Pulmonary artery endothelial cell (primary cell): ENCODE measurements around the gene LCTL. TPM values are rescaled to one million over a fixed set of nuclear protein-coding genes. Genes with fewer than 3 reads are reported as not detected.
"Not testable (repeated sequence)": the region's sequence is repeated elsewhere in the genome, so short reads cannot be mapped to it uniquely, and the experiment has no call there.

Experiments
- DNase-seq: peaks from one replicate; pipeline ENCODE4 v3.0.0-alpha.2; 2011; ENCODE audit warnings: low read depth, low spot score
- total RNA-seq: library from RNA; depleted of rRNA; stranded (reverse); fragments of >200 nt; gene quantifications from 2 replicates; pipeline ENCODE4 v1.2.3, GENCODE V29; 2014

Gene LCTL
- total RNA-seq, 1 donor from 2014 or later: not detected

DNA sequence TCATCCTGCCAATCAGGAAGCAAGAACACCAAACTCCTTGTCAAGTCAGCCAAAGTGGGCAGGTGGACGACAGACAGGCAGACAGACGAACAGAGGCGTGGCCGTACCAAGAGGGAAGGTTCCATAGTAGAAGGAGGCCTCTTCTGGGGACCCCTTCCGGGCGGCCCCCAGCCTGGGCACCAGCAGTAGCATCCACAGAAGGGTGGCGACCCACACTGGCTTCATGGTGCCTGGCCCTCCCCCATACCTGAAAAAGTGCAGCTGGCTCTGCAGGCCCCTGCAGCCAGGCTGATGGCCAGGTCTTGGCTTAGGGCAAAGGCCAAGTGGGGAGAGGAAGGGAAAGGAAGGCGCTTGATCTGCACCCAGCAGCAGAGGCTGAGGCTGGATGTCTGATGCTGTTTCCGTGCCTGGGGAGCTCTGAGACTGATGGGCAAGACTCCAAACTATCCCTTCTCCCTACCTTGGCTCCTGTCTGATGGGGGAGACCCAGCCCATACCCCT is 607 bp downstream of the LCTL start:
- DNase-seq: no peak

DNA sequence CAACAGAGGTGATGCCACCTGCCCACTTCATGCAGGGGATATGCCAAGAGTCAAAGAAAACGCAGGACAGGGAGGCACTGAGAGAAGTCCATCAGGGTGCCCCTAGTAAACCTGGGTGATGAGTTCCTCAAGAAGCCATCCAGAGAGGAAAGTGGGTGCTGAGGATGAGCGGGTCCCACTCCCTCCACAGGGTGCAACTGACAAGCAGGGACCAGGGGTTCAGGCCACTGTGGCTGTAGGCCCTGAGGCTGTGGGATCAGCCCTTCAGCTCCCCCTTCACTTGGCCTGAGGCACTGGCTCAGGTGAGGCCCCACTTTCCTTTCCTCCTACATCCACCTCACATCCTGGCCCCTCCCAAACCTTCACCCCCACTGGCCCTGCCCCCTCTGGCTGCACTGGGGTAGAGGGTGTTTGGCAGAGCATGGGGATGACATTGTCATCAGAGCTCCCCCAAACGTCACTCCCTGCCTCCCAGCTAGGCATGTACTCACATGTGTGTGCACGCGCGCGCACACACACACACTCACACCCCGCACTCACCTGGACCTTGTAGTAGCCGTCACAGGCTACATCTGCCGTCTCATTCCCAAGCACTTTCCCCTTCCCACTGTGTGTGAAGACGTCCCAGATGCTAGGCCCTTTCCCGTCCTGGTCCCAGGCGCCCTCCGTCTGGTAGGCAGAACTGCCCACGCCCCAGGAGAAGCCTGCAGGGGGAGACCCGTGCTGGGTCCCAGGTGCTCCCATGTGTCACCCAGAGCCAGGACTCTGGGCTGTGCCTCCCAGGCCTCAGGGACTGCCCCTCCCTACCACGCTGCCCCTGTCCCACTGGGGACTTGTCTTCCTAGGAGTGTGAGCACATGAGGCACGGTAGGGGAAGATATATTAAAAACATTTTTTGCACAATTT is 1.4 kb downstream of the LCTL start:
- DNase-seq: no peak

DNA sequence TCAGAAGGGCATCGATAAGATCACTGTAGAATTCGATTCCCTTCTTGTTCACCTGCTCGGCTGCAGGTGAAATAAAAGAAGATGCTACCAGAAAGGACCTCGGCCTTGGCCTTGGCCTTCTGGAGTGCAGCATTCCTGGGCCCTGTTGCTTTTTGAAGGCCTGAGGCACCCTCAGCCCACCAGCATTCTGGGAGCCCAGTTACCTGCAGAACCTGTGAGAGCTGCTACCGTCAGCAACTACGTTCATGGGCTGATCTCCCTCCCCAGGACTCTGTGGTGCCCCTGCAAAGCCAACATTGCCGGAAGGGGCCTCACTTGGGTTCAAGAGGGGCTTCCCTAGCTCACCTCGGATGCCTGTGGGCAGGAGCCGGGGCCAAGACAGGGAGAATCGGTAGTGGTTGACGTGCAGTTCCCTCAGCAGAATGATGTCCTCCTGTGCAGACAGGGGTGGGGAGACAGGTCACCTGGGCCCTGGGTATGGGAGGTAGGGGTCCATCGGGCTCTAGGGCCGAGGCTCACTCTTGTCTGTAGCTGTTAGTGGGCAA is 2.2 kb downstream of the LCTL start:
- no peak for DNase-seq

DNA sequence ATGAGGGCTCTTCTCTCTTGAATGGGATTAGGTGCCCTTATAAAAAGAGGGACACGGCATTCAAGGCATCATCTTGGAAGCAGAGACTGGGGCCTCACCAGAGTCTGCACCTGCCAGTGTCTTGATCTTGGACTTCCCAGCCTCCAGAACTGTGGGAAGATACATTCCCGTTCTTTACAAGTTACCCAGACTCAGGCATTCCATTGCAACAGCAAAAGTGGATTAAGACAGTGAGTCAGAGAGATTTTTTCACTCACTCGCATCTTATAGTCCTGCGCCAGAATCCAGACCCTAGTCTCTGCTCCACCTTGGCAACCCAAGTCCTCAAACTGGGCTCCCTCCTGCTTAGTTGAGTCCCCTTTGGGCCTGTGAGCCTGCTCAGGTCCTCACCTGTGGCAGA is 2.7 kb downstream of the LCTL start:
- DNase-seq: no peak

DNA sequence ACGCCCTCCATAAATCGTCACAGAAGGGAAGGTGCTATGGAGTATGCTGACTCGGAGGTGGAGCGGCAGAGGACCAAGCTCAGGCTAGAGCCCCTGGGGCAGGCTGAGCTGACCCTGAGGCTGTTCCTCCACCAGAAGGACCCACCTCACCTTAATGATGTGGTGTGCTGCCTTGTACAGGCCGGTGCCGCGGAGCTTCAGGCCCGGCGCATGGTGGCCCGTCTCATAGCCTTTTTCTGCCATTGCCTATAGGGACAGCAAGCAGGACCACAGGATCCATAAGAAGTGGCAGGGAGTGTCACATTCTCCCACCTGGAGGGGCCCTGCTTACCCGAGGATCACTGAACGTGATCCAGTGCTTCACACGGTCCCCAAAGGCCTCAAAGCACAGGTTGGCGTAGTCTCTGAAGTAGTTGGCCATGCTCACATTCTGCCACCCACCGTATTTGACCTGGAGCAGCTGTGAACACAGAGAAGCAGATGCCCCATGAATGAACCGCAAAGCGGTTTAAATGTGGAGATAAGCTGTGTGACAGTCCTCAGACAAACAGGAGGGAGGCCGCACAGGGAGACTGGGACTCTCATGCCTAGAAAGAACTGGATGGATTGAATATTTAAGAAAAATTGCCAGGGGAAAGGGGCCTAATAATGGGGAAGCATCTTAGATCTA is 4.8 kb downstream of the LCTL start:
- DNase-seq: no peak

DNA sequence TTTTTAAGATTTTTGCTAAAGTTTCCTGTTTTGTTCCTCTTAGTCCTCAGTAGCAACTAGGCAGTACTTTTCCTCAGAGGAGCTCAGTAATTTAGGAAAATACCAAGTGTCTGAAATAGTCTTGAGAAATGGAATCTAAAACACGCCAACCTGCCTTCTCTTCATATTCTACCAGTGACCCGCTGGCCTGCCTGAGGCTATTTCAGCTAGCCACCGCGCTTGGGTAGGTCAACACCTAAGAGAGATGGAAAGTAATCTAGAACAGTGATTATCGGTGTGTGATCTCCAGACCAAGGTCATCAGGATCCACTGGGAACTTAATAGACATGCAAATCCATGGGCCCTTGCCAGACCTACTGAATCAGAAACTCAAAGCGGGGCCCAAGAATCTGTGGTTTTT is 7.5 kb downstream of the LCTL start:
- DNase-seq: no peak

DNA sequence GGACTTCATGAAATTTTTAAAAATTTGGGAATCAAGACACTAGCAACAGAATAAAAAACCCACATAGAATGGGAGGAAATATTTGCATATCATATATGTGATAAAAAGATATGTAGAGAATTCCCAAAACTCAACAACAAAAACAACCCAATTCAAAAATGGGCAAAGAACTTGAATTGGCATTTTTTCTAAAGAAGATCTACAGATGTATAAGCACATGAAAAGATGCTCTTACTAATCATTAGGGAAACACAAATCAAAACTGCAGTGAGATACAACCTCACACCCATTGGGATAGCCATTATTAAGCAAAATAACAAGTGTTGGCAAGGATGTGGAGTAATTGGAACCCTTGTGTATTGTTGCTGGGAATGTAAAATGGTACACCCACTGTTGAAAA is 10.1 kb downstream of the LCTL start:
- no peak for DNase-seq

DNA sequence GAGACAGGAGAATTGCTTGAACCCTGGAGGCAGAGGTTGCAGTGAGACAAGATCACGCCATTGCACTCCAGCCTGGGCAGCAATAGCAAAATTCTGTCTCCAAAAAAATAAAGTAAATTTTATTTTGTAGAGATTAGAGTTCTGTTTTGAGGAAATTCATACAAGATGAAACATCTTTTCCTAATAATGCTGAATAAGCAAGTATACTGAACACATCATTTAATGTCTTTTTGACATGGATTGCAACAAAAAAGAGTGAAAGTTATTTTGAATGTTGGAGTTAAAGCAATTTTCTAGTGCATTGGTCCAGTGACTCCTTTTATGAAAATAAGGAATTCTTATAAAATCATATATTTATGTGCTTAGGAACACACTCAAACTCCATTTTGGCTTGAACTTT is 20.5 kb downstream of the LCTL start:
- DNase-seq: no peak

DNA sequence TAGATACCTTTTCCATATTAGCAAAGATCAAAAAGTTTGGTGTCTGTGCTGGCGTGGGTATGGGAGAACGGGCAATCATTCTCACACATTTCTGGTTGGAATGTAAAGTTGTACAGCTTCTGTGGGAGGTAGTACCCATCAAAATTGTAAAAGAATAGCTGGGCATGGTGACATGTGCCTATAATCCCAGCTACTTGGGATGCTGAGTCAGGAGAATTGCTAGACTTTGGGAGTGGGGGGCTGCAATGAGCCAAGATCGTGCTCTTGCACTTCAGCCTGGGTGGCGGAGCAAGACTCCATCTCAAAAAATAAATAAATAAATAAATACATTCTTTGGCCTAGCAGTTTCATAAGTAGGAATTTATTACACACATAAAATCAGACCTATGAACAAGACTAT is 22.9 kb downstream of the LCTL start:
- no peak for DNase-seq

DNA sequence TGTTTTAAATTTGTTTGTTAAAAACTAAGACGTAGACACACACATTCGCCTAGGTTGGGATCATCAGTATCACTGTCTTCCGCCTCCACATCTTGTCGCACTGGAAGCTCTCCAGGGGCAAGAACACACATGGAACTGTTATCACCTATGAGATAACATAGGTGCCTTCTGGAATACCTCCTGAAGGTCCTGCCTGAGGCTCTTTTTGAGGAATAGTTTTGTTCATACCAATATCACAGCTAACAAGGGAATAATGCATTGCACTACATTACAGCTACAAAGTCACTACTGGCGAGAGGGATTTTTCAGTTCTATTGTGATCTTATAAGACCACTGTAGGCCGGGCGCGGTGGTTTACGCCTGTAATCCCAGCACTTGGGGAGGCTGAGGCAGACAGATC is 30.7 kb downstream of the LCTL start:
- no peak for DNase-seq

DNA sequence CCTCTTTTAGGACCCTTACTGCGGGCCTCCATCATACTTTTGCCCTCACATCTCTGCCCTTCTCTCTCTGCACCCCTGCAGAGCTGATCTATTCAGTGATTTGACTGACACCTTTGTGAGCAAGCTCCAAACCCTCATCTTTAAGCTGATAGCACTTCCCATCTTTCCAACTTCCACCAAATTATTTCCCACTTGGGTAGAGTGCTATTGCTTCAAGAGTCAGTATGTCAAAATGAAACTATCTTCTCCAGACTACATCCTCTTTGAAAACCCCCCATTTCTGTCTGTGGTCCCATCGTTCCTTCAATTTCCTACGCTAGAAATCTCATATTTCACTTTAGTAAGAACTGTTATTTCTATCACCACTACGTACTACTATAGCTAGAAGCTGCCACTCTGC is 41.0 kb downstream of the LCTL start:
- no peak for DNase-seq

DNA sequence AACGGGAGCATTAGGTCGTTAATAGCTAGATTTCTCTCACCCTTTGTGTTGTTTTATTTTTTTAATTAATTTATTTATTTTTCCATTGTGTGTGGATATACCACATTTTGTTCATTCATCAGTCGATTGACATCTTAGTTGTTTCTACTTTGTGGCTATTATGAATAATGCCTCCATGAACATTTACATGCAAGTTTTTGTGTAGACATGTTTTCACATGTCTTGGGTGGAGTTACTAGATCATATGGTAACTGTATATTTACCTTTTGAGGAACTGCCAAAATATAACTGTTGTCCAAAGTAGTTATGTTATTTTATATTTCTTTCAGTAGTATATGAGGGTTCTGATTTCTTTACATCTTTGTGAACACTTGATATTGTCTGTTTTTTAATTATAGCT is 41.9 kb downstream of the LCTL start:
- no peak for DNase-seq

DNA sequence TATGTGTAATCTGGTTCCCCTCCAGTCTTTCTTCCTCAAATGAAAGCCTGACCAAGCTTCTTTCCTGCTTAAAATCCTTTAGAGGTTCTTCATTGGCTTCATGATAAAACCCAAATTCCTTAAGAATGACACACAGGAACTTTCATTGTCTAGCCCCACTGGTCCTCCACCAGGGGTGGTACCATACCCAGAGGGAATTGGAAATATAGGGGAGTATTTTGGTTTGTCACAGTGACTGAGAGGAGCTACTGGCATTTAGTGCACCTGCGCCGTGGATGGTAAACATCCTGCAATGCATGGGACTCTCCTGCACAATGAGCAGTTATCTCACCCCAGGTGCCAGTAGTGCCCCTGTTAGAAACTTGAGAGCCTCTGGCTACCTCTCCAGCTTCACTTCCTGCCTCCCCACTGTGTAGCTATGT is 49.9 kb downstream of the LCTL start:
- DNase-seq: no peak

DNA sequence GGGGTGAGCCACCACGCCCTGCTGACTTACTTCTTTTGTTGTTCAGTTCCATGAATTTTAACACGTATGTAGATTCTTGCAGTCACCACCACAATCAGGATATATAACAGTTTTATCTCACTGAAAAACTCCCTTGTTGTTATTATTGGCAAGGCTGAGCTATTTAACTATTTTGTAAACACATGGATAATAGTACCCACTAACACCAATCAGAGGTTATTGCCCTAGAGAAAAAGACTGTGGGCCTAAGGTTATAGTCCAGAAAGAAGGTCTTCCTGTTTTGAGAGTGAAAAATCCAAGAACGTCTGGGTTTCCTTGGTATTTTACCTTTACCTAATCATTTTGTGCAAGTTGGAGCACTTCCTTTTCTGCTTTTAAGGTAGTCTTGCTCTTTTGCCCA is 51.2 kb downstream of the LCTL start:
- DNase-seq: no peak

DNA sequence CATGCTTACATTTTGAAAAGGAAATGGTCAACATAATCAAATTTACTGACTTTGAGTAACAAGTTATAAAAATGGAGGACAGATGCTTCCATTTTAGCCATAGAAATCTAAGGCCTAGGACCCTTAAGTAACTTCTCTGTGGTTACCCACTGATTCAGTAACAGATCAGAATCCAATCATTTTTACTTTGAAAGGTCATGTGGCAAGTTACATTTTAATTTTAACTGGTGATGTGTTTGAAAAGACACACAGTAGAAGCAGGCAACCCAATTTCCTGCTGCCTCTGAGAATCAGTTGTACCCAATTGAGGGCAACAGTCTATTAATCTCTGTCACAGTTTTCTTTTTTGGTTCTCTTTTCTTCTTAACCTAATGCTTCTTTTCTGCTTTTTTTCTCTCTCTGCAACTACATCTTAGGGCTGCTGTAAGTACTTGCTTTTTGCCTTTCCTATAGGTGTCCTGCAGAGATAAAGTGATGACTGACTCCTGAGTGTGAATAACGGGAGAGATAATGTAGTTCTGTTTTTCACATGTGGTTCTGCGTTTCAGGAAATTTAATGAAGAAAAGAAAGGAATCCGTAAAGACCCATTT is 57.4 kb downstream of the LCTL start:
- DNase-seq: no peak

DNA sequence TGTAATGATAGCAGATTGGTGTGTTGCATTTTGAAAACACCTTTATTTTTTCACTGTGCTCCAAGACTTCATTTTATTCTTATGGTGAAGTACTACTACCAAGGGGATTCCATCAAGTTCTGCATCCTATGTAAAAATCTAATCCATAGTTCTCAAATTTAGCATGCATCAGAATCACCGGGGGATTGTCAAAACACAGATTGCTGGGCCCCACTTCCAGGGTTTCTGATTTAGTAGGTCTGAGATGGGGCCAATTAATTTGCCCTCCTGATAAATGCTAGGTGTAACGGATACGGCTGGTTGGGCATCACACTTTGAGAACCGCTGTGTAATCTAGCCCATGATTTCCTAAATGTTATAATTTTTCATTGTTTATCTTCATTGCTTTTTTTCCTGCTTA is 60.0 kb downstream of the LCTL start:
- DNase-seq: no peak

DNA sequence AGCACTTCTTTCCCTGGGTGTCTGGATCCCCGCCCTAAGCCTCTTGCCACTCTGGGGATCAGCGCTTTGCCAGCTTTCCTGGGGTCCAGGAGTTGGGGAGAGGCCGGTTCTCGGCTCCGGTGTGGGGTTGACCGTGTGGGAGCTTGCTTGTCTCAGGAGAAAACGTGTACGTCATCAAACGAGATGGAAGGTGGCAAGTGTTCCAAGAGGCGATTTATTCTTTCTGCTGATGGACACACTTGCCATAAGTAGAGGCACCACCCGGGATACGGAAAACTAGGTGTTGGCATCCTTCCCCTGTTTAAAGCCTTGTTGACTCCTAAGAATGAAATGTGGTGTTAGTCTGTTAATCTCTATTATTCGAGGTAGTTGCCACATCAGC is 60.4 kb downstream of the LCTL start:
- DNase-seq: no peak

DNA sequence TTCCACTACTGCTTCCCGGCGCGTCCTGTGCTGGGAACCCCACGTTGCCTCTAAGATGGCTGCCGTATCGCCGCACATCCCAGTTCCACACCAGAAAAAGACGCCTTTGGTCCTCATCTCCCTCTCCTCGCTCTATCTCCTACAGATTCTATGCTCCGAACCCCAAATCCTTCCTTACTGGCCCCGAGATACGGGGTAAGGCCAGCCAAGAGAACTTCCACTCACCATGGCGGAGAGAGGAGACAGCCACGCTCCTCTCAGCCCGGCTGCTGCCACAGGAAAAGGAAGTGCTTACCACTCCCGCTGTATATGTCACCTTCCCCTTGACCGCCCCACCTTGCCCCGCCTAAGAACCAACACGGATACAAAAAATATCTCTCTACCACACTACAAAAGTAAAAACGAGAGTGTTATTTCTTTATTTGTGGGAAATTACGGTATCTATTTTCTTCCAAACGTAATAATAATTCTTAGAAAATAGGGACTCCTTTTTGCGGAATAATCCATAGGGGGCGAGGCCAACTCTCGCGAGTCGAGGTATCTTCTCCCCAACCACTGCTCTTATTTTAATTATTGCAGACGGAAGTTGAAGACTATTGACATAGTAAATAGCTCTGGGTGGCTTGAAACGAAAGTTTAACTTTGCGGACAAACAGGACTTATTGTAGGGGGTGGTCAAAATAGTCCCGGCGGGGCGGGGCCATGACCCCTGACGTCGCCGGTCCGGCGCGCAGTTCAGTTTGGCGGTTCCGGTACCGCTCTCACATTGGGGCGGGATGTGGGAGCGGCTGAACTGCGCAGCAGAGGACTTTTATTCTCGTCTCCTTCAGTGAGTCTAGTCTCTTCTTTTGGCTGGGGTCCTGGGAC is 61.0 kb downstream of the LCTL start, which contains the start of the genes RPL4 and ZWILCH:
Gene RPL4 (minus strand): TSS at position 293 of the 867 bp plus-strand sequence. CDS start 65 bp downstream, at position 228.
Gene ZWILCH (plus strand): TSS at position 764 of the 867 bp plus-strand sequence. CDS start 13 bp downstream, at position 777.
- DNase-seq: peak; percentile 66

DNA sequence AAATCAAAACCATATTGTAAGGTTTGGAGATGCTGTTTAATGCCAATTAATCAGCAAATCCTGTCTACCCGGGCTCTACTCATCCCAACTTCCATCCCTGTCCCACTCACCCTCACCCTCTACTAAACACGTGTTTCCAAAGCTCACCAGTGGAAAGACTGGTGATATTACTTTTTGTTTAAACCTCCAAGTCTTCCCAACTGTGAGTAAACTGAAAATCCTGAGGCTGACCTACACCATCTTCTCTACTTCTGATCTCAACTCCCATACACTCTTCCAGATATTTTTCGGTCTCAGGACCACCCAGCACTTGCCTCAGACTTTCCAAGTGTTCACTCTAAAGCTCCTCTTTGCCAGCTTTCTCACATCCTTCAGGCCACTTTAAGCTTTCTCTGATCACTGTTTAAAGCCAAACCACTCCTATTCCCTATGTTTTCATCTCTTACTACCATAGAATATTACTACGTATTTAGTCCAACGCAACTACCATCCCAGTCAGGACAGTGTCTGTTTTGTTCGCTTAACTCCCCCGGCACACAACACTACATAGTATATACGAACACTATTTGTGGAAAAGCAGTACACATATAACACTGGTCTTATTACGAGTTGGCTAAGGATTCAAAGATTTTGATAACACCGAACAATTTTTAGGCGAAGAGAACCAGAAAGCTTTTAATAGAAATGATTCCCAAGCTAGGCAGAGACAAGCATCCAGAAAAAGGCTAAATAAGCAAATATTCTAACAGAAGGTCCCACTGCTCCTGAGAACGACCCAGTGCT is 61.8 kb downstream of the LCTL start:
- no peak for DNase-seq

DNA sequence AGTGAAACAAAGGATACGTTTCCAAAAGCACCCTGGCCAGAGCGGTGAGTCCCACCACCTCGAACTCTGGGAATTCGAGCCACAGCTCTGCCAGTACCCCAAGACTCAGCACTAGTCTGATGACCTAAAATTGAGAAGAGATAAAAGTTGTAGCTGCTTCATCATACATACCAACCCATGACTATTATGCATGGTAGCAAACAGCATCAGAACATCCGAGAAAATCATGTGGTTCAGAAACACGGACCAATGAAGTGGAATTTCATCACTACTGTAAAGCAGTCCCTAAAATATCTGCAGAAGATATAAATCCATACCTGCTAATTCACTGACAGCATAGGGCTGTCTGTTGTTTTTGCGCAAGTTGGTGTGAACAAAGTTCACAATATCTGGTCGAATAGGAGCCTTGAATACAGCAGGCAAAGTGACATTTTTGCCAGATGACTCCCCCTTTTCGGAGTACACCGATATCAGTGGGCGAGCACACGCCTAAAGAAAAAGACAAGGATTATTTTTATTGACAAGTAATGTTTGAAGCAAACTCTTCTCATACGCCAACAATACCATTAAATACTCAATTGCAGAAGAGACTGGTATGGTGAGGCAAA is 62.7 kb downstream of the LCTL start:
- not testable (repeated sequence) for DNase-seq
